ENCODE results near the gene TRAF1.

TRAF1 gene

GRCh38 chr9:120866651-120867050 is 59.9 kb downstream of the TRAF1 start:
- no peak for DNase-seq (ENCODE audit: extremely low spot score)
- CTCF ChIA-PET, result no interaction called here
- TF ChIP-seq NFRKB (IDR thresholded peaks at IDR 0.05), result no peak
- no peak for TF ChIP-seq BHLHE40 (IDR thresholded peaks at IDR 0.05; ENCODE audit: borderline replicate concordance)
- TF ChIP-seq ZNF384 (IDR thresholded peaks at IDR 0.05), result no peak
- TF ChIP-seq FOXK2 (IDR thresholded peaks at IDR 0.05), result no peak
- TF ChIP-seq FOXM1 (IDR thresholded peaks at IDR 0.05; ENCODE audit: borderline replicate concordance), result no peak
- no peak for TF ChIP-seq SP1 (IDR thresholded peaks at IDR 0.05)
- no peak for TF ChIP-seq TARDBP (IDR thresholded peaks at IDR 0.05)
- TF ChIP-seq ELF4 (IDR thresholded peaks at IDR 0.05), result no peak
- POLR2A ChIA-PET, result interaction anchor here (3.4 kb wide), 1 partner anchor 73 kb away, joined by 15 read pairs; the partner anchor contains the start of gene FBXW2

GRCh38 chr9:120865809-120866208 is 60.8 kb downstream of the TRAF1 start:
- TF ChIP-seq FOXA1 (IDR thresholded peaks at IDR 0.05) (no peak), SUZ12 (IDR thresholded peaks at IDR 0.05) (no peak), NFRKB (IDR thresholded peaks at IDR 0.05) (no peak), ARNT (IDR thresholded peaks at IDR 0.05) (no peak), FOXK2 (IDR thresholded peaks at IDR 0.05) (no peak), HDGF (IDR thresholded peaks at IDR 0.05; ENCODE audit: borderline replicate concordance) (no peak), PKNOX1 (IDR thresholded peaks at IDR 0.05) (no peak), ZNF384 (IDR thresholded peaks at IDR 0.05) (no peak), TARDBP (IDR thresholded peaks at IDR 0.05) (no peak), FOXM1 (IDR thresholded peaks at IDR 0.05; ENCODE audit: borderline replicate concordance) (no peak), ELF4 (IDR thresholded peaks at IDR 0.05) (no peak), BHLHE40 (IDR thresholded peaks at IDR 0.05; ENCODE audit: borderline replicate concordance) (no peak), L3MBTL2 (conservative IDR thresholded peaks at IDR 0.05) (no peak), LEF1 (IDR thresholded peaks at IDR 0.05; ENCODE audit: borderline replicate concordance) (no peak), SP1 (IDR thresholded peaks at IDR 0.05) (no peak), CTBP1 (IDR thresholded peaks at IDR 0.05; ENCODE audit: borderline replicate concordance) (no peak)
- ChIA-PET CTCF (interaction anchor here (0.6 kb wide), 1 partner anchor 269 kb away, joined by 6 read pairs; no protein-coding TSS in a partner anchor), POLR2A (interaction anchor here (1.4 kb wide), 1 partner anchor 73 kb away, joined by 5 read pairs; the partner anchor contains the start of gene FBXW2)
- DNase-seq (ENCODE audit: extremely low spot score), result no peak

GRCh38 chr9:120865176-120865575 is 61.4 kb downstream of the TRAF1 start:
- TF ChIP-seq TARDBP (IDR thresholded peaks at IDR 0.05) (no peak), ARNT (IDR thresholded peaks at IDR 0.05) (no peak), BHLHE40 (IDR thresholded peaks at IDR 0.05; ENCODE audit: borderline replicate concordance) (no peak), SUZ12 (IDR thresholded peaks at IDR 0.05) (no peak), PKNOX1 (IDR thresholded peaks at IDR 0.05) (no peak), L3MBTL2 (conservative IDR thresholded peaks at IDR 0.05) (no peak), ZNF384 (IDR thresholded peaks at IDR 0.05) (no peak), FOXA1 (IDR thresholded peaks at IDR 0.05) (no peak), LEF1 (IDR thresholded peaks at IDR 0.05; ENCODE audit: borderline replicate concordance) (no peak), SP1 (IDR thresholded peaks at IDR 0.05) (no peak), HDGF (IDR thresholded peaks at IDR 0.05; ENCODE audit: borderline replicate concordance) (no peak), CTBP1 (IDR thresholded peaks at IDR 0.05; ENCODE audit: borderline replicate concordance) (no peak), NFRKB (IDR thresholded peaks at IDR 0.05) (no peak), FOXM1 (IDR thresholded peaks at IDR 0.05; ENCODE audit: borderline replicate concordance) (no peak), ELF4 (IDR thresholded peaks at IDR 0.05) (no peak), FOXK2 (IDR thresholded peaks at IDR 0.05) (no peak)
- DNase-seq (ENCODE audit: extremely low spot score), result no peak
- CTCF ChIA-PET, result no interaction called here
- POLR2A ChIA-PET, result interaction anchor here (1.4 kb wide), 1 partner anchor 72 kb away, joined by 5 read pairs; the partner anchor contains the start of gene FBXW2

- no peak for DNase-seq (ENCODE audit: extremely low spot score)
- TF ChIP-seq ZNF384 (IDR thresholded peaks at IDR 0.05) (no peak), HDGF (IDR thresholded peaks at IDR 0.05; ENCODE audit: borderline replicate concordance) (no peak), CTBP1 (IDR thresholded peaks at IDR 0.05; ENCODE audit: borderline replicate concordance) (no peak), FOXK2 (IDR thresholded peaks at IDR 0.05) (no peak), PKNOX1 (IDR thresholded peaks at IDR 0.05) (no peak), ELF4 (IDR thresholded peaks at IDR 0.05) (no peak), ARNT (IDR thresholded peaks at IDR 0.05) (no peak), NFRKB (IDR thresholded peaks at IDR 0.05) (no peak), TARDBP (IDR thresholded peaks at IDR 0.05) (no peak), BHLHE40 (IDR thresholded peaks at IDR 0.05; ENCODE audit: borderline replicate concordance) (no peak), L3MBTL2 (conservative IDR thresholded peaks at IDR 0.05) (no peak), SP1 (IDR thresholded peaks at IDR 0.05) (no peak), LEF1 (IDR thresholded peaks at IDR 0.05; ENCODE audit: borderline replicate concordance) (no peak), SUZ12 (IDR thresholded peaks at IDR 0.05) (no peak), FOXA1 (IDR thresholded peaks at IDR 0.05) (no peak), FOXM1 (IDR thresholded peaks at IDR 0.05; ENCODE audit: borderline replicate concordance) (no peak)
- ChIA-PET POLR2A (no interaction called here), CTCF (no interaction called here)
These were observed 61.9 kb downstream of the TRAF1 start for GRCh38 chr9:120864719-120865118.

- TF ChIP-seq BHLHE40 (IDR thresholded peaks at IDR 0.05; ENCODE audit: borderline replicate concordance) (no peak), CTBP1 (IDR thresholded peaks at IDR 0.05; ENCODE audit: borderline replicate concordance) (no peak), NFRKB (IDR thresholded peaks at IDR 0.05) (no peak), HDGF (IDR thresholded peaks at IDR 0.05; ENCODE audit: borderline replicate concordance) (no peak), FOXM1 (IDR thresholded peaks at IDR 0.05; ENCODE audit: borderline replicate concordance) (no peak)
- CTCF ChIA-PET, result no interaction called here
- no peak for DNase-seq (ENCODE audit: extremely low spot score)
- POLR2A ChIA-PET, result no interaction called here
These were observed 62.8 kb downstream of the TRAF1 start for GRCh38 chr9:120863833-120864232.

GRCh38 chr9:120862452-120862851 is 64.1 kb downstream of the TRAF1 start:
- ChIA-PET POLR2A (no interaction called here), CTCF (interaction anchor here (0.6 kb wide), 1 partner anchor 17 kb away, joined by 3 read pairs; no protein-coding TSS in a partner anchor)
- TF ChIP-seq CTBP1 (IDR thresholded peaks at IDR 0.05; ENCODE audit: borderline replicate concordance), result no peak
- no peak for TF ChIP-seq TARDBP (IDR thresholded peaks at IDR 0.05)
- DNase-seq (ENCODE audit: extremely low spot score), result no peak
